ENCODE measurements around the gene LPAR2. TPM values are rescaled to one million over a fixed set of nuclear protein-coding genes. Genes with fewer than 3 reads are reported as not detected.

The LPAR2 gene
- total RNA-seq, 1 experiment from 2014 or later = 14.1 TPM

GRCh38 chr19:19653597-19654147 is 25.7 kb upstream of the LPAR2 start:
- DNase-seq (ENCODE audit: low spot score) = no peak

GRCh38 chr19:19652482-19653295 is 24.7 kb upstream of the LPAR2 start:
- DNase-seq (ENCODE audit: low spot score) = no peak

DNA sequence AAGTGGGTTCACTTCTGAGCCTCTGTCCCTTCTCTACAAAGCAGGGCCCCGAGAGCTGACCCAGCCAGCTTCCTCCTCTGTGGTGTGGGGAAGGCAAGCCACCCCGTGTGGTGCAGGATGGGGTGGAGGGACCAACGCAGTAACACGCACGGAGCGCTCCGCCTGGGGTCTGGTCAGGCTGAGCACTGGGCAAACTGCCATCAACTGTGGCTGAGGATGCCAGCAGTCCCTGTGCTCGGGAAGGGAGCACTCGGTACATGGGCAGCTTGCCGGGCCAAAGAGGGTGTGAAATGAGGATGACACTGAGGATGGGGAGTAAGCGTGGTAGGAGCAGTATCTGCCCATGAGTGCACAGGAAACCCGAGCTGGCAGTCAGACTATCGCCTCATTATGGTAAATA is 23.1 kb upstream of the LPAR2 start:
- no peak for DNase-seq (ENCODE audit: low spot score)

DNA sequence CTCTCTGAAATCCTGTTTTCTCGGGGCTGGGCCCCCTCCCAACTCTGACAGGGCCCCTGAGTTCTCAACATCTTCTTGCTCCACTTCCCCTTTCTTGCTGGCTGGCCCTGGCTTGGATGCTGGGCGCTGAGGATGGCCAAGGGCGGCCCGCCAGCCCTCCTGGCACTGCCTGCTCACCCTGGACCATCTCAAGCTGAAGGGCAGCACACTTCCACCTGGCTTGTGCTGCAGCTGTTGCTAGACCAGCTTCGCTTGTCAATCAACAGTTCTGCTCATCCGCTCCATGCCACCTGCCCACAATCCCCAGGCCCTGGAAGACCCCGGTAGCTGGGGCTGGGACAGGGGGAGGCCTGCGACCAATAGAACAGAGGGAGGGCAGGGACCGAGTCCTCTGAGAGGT is 22.3 kb upstream of the LPAR2 start:
- DNase-seq (ENCODE audit: low spot score) = no peak

GRCh38 chr19:19649580-19649995 is 21.6 kb upstream of the LPAR2 start:
- DNase-seq (ENCODE audit: low spot score) = no peak

DNA sequence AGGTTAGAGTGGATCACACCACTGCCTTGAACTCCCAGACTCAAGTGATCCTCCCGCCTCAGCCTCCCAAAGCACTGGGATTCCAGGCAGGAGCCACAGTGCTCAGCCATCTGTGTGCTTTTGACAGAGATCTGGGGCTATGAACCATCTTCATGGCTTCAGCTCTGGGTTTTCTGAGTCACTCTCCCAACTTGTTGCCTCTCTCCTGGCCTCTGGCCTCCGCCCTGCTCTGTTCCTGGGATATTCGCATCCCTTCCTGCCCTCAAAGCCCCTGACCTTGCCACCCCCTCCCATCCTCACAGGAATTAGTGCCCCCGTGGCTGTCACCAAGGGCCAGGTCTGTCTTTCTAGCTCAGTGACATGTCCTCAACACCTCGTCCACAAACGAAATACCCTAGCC is 21.1 kb upstream of the LPAR2 start:
- DNase-seq (ENCODE audit: low spot score) = no peak

DNA sequence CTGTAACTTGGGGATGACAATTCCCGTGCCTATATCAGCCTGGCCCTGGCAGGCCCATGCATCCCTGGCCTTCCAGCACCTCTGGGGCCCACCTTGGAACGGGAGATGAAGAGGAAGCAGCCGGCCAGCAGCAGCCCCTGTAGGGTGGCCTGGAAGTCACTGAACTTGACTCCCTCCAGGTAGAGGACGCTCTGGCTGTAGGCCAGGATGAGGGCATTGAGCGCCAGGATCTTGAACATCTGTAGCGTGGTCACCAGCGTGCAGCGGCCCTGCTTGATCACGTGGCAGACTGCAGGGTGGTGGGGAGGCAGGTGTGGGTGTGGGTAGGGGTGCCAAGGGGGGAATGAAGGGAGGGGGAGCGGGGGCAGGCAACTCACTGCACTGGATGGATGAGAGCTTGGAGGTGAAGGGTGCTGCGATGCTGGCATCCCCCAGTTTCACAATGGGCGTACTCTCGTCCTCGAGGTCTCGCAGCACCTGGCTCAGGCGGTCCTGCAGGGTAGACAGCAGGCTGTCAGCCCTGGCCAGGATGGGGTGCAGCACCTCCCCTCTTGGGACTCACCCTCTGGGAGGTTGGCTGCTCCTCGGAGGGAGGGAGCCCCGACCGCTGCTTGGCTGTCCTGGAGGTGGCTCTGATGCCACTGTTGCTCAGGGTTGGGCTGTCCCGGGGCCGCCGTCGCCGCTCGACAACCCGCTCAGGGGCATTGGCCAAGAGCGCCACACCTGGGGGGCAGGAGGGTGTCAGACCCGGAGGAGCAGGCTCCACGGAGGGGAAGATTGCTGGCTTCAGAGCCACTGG is 19.2 kb upstream of the LPAR2 start:
- DNase-seq (ENCODE audit: low spot score) = no peak

DNA sequence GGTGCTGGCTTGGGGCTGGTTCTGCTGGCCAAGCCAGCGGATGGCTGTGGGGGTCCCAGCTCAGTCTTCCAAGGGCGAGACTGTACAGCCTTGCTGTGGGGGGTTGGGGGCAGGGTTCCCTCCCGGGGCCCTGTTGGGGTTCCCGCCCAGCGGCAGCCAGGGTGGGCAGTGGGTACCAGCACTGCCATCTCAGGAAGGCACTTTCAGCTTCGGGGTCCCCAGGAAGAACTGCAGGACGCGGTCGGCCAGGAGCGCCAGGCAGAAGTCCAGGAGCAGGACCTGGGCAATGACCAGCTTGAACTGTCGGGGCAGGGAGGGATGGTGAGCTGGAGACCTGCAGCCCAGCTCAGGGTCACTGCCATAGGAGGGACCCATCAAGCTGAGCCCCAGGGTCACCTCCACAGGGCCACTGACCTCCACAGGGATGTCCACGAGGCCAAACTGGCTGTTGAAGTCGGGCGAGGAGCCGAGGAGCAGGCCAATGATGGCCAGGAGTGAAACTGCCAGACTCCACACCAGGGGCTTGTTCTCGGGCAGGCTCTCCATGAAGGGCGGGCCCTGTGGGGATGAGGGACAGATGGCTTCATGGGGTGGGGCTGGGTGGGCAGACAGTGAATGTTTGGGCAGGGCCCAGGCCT is 17.3 kb upstream of the LPAR2 start:
- no peak for DNase-seq (ENCODE audit: low spot score)

DNA sequence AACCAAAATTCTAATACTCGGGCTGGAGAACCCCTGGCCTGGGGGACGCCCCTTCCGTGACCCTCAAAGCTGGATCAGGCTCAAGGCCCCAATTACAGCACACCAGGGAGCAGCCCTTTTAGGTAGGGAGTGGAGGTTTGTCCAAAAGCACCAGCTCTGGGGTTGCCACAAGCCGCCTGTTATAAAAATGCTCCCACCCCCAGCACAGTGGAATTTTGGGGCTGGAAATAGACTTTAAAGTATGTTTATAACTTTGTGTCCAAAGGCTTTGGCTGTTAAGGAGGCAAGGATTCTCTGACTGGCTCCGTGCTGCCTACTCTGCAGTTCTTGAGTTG is 16.0 kb upstream of the LPAR2 start:
- no peak for DNase-seq (ENCODE audit: low spot score)

GRCh38 chr19:19643158-19644053 is 15.4 kb upstream of the LPAR2 start, which contains the start of gene GMIP:
Gene GMIP (minus strand): TSS chr19:19643657. CDS start chr19:19643529, 128 bp downstream.
- DNase-seq (ENCODE audit: low spot score) = peak; percentile 71

DNA sequence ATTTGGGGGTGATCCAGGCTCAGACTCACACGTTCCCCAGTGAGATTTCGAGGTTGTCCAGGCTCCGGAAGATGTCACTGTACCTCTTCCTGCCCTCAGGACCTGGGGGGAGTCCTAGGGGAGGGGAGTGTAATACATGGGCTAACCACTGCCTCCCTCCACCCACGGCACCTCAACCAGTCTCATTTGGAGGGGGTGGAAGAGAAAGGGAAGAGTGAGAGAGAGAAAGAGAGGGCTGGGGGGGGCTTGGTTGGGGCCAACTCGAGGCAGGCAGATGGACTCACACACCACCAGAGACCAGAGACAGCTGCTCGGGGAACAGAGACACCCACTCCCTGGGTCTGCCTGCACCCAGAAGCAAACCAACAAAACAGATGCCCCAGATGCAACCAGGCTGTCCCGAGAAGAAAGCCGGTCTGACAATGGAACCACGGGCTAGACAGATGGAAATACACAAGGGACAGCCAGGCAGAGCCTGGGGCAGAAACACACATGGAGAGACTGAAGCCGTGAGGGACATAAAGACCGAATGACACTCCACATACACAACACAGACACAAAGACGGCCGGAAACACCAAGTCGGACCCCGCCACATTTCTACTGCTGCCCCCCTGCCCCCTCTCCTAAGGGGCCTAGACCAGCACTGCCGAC is 14.6 kb upstream of the LPAR2 start:
- peak; percentile 10 for DNase-seq (ENCODE audit: low spot score)

DNA sequence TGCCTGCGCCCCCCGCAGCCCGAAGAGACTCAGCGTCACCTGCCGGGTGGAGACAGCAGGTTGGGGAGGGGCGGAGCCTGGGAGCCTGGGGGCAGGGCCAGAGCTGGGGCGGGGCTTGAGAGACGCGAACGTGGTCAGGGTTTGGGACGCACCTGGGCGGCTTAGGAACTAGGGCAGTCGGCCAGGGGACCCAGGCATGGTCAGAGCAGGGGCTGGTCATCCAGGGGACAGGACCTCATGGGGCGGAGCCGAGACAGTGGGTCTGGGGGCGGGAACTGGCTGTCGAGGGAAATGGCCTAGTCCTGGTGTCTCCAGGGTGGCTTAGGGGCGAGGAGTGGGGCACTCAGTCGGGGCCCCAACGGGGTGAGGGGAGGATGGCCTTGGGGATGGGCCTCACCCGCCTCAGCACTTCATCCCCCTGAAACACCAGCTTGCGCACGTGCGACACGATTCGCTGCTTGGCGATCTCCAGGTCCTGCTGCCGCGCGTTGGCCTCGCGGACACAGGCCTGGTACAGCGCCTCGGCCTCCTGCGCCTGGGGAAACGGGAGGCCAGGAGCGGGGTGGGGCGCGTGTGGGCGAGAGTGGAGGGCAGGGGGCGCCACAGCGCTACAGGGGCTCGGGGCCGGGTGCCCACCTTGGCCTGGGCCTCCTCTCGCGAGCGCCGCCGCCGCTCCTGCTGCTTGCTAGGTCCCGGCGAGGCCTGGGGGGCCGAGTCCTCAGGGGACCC is 9.7 kb upstream of the LPAR2 start:
- no peak for DNase-seq (ENCODE audit: low spot score)

- DNase-seq (ENCODE audit: low spot score) = no peak
Measured at GRCh38 chr19:19637186-19637522, 9.1 kb upstream of the LPAR2 start.

DNA sequence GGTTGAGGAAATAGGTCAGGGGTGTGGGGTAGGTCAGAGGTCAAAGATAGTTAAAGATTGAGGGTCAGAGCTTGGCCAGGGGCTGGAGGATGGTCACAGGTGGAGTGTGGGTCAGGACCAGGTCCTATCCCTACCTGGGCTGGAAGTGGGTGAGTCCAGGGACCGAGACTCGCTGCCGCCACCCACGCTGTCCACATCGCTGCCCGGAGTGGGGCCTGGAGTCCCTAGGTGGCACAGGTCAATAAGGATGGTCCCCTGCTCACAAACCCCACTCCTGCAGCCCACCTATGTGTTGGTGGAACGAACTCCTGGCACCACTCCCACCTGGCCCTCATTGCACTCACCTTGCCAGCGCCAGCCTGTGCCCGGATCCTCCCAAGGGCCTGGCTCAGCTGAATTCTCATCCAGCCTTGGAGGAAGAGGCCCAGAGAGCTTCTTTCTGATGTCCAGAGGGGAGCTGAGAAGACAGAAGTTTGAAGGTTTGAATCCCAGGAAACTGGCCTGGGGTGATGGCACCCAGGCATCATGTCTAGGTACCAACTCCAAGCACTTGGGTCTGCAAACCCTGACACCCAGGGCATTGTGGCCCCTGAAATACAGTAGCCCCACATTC is 8.7 kb upstream of the LPAR2 start:
- no peak for DNase-seq (ENCODE audit: low spot score)

GRCh38 chr19:19635313-19635702 is 7.3 kb upstream of the LPAR2 start:
- no peak for DNase-seq (ENCODE audit: low spot score)

DNA sequence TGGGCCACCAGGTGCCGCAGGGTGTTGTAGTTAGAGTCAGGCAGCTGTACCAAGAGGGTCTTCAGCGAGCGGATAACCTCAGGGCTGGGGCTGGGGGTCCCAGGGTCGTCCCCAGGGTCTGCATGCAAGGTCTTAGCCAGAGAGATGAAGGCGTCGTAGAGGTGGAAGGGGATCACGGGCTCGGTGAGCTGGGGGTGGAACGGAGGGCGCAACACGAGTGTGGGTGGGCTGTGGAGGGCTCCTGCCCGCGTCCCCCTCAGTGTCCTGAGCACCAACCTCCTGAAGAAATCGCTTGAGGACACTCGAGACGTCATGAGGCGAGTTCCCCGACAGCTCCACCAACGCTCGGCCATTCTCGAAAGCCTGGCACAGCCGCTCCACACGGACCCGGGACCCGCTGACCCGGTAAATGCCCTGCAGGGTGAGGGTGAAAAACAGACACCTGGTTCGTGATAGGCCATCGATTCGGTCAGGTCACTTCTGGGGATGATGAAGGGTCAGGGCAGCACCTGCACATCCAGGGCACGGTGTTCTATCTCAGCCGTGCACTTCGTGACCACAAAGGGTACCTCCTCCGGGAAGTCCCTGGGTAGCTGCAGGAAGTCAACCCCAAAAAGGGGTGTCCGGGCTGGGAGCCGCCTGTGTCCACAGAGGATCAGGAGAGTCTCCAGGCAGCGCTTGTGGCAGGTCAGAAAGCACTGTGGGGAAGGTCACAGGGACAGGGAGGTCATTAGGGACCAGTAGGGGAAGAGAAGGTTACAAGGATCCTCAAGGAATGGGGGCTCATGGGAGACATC is 6.7 kb upstream of the LPAR2 start:
- no peak for DNase-seq (ENCODE audit: low spot score)

GRCh38 chr19:19633711-19634515 is 5.9 kb upstream of the LPAR2 start:
- no peak for DNase-seq (ENCODE audit: low spot score)

DNA sequence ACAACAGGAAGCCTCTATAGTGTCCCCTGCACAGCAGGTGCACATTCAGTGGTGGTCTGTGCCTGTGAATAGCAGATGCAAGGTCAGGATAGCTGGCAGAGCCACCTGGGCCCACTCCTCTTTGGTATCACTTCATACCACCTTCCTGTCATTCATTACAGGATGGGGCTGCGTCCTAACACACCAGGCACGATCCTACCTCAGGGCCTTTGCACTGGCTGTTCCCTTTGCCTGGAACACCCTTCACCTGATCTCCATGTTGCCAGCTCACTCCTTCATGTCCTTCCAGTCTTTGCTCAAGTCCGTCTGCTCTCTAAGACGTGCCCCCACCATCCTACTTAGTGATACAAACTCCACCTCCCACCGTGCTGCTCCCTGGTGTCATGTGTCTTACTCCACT is 4.6 kb upstream of the LPAR2 start:
- no peak for DNase-seq (ENCODE audit: low spot score)

Data from HT-29 (cell line).